DMS53 treated with DMSO at 0.1 percent for 48 hours (cell line): ENCODE measurements around the gene PSMD1.
"Not testable (repeated sequence)": the region's sequence is repeated elsewhere in the genome, so short reads cannot be mapped to it uniquely, and the experiment has no call there.

Source experiments
- DNase-seq: peaks from one replicate; lab custom pipeline; 2025; ENCODE audit not compliant: unreplicated experiment; lab: John Stamatoyannopoulos, UW

PSMD1 gene

DNA sequence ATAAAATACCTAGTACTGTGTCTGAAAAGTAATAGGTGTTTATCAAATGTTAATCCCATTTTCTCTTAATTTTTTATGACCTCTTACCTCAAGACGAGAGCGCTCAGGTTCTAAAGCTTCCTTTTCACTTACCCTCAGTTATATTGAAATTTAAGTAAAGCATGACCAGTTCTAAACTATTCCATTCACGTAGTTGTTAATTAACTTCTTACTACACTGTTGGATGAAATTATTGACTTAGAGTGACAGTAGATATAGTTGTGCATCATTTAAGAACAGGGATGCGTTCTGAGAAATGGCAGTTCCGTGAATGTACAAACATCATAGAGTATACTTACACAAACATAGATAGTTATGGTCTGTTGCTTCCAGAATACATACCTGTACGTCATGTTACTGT, 88.2 kb downstream of the PSMD1 start:
- peak; percentile 63 for DNase-seq

DNA sequence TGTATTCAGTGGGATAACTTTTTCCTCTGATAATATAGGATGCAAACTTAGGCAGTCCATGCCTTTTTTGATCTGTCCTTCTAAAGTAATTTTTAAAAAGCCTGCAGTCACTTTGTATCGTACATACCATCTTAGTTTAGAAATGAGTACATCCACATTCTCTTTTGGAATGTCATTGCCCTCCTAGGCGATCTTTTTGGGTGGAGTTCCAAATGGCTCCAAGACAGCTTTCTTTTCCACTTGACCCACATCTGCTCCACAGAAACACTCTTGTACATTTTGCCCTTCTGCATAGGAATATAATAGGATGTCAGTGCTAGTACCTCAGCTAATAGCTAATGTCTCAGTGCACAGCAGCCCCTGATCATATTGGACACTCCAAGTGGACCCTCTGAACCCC, 90.0 kb downstream of the PSMD1 start:
- DNase-seq: no peak

DNA sequence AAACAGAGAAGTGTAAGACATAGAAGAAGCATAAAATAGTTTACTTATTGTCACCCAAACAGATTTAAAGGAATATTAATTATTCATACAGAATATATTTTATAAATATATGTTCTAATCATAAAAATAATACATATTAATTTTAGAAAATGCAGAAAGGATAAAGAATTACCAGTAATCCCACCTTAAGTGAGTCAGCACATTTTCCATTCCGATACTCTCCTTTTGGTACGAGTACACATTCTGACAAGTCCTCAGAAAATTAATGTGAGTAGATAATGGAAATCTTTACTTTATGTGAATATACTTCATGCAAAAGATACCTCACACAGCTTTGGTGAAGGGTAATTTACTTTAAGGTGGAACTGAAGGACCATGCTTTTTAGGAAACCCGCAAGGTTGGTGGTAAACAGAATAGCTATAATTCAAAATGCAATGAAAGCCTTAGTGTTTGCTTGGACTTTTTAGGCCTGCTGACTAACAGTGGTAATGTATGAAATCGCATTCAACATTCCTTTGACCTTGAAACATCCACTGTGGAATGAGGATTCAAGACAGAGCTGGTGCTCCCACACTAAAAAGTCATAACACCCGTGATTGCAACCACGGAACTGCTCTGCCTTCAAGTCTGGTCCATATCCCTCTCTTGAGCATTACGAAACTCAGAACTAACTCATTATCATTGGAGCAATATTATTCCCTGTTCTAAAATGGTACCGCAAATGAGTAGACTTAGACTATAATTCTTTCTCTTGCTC, 96.3 kb downstream of the PSMD1 start:
- no peak for DNase-seq

DNA sequence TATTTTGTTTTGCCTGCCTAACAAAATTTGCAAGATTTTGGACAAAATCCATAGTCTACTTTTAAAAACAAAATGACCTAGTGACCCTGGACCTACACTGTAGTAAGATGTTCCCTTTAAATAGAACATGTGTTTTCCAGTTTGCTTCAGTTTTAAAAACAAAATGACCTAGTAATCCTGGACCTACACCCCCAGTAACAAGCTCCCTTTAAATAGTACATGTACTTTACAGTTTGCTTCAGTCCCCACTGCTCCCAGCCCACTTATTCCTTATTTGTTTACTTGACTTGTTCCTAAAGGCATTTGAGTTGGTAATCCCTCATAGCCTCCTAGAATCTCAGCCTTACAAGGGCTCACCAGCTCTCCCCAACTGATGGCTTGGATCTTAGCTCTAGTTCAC, 102.6 kb downstream of the PSMD1 start:
- no peak for DNase-seq

DNA sequence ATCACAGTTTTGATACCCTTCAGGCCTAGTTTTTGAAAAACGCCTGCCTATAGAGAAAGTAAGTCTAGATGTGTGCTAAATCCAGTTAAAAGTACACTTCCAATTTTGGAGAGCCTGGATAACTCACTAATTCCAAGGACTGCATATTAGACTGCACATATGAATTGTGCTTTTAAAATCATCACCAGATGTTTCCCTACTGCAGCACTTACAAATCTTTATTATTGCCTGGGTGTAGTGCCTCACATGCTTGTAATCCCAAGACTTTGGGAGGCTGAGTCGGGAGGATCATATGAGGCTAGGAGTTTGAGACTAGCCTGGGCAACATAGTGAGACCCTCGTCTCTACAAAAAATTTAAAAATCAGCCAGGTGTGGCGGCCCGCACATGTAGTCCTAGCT, 104.0 kb downstream of the PSMD1 start:
- DNase-seq: no peak

DNA sequence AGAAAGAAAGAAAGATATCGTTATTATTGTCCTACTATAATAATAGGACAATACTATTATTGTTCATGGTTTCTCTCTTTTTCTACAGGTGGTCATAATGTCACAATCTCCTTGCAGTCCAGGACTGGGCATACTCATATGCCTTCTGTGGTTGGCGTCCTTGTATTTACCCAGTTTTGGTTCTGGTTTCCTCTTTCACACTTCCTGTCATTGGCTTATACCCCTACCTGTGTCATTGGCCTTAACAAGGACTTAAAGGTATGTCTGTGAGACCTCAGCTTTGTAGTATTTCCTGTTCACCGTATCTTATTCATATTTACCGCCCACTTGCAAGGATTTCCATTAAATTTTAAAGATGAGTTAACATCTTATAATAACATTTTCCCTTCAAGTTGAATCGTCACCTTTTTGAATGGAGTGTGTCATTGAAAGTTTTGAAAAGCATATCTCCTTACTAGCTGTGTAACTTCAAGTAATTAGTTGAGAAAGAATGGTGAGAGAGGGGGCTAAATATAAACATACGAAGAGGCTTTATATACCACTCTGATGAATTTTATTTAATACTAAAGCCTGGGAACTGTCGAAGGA, 104.7 kb downstream of the PSMD1 start:
- DNase-seq: no peak

DNA sequence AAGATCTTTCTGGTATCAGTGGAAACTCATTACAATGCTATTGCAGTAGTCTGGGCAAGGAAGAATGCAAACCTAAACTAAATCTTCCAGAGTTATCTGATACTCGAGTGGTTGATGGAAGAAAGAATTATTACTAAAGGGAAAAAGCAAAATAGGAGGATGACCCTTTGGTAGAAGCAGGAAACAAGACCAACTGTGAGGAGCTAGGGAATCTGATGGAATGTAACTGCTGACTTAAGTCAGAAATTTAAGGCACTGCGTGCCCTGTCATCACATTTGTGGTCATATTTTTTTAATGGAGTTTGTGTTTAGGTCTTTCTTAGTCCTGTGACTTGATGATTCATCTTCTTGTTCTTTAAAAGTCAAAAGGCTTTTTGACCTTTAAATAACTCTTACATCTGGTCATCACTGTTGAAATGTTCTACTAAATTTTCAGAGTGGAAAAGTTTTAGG, 105.2 kb downstream of the PSMD1 start:
- no peak for DNase-seq

DNA sequence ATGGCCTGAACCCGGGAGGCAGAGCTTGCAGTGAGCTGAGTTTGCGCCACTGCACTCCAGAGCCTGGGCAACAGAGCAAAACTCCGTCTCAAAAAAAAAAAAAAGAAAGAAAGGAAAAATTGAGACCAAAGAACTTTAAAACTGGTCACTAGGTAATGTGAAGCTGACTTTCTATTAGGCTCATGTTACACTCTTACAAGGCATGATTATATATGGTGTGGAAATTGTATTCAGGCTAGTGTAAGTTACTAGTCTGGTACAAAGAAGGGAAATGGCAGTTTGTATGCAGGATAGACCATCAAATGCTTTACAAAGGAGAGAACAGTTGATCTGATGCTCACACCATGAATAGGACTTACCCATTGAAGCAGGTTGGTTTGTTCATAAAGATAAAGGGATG, 106.3 kb downstream of the PSMD1 start:
- DNase-seq: no peak

DNA sequence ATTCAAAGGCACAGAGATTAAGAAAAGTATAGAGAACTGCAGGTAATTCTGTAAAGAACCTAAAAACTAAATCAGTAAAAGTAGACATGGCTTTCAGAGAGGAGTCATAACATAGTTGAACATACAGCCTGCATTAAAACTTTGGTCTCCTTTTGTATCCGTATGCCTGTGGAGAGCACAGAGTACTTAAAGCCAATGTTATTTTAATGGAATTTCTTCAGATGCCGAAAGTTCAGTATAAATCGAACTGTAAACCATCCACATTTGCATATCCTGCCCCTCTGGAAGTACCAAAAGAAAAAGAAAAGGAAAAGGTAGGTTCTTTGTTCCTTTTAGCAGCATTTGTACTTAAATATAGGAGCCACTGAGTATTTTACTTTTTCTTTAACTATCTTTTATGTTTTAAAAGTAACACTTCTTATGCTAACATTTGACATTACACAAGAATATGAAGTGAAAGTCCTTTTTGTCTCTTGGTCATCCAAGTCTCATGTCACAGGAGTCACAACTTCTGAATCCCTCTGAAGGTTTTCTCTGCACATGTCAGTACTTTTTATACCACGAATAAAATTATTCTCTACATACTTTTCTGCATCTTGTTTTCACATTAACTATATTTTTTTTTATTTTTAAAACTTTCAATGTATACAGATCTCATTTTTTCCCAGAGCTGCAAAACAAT, 106.9 kb downstream of the PSMD1 start:
- no peak for DNase-seq

DNA sequence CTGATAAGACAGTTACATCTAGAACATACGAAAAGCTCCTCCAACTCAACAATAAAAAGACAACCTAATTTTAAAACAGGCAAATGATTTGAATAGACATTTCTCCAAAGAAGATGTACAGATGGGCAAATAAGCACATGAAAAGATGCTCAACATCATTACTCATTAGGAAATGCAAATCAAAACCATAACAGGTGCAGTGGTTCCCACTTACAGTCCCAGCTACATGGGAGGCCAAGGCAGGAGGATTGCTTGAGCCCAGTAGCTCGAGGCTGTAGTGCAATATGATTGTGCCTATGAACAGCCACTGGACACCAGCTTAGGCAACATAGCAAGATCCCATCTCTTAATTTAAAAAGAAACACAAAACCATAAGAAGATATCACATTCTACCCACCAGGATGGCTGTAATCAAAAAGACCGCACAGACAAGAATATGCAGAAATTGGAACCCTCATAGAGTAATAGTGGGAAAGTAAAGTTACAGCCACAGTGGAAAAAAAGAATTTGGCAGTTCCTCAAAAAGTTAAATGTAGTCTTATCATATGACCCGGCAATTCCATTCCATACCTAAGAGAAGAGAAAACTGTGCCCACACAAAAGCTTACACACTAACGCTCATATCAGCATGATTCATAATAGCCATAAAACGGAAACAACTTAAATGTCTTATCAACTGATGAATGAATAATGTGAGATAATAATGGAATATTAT, 111.2 kb downstream of the PSMD1 start:
- DNase-seq: no peak

DNA sequence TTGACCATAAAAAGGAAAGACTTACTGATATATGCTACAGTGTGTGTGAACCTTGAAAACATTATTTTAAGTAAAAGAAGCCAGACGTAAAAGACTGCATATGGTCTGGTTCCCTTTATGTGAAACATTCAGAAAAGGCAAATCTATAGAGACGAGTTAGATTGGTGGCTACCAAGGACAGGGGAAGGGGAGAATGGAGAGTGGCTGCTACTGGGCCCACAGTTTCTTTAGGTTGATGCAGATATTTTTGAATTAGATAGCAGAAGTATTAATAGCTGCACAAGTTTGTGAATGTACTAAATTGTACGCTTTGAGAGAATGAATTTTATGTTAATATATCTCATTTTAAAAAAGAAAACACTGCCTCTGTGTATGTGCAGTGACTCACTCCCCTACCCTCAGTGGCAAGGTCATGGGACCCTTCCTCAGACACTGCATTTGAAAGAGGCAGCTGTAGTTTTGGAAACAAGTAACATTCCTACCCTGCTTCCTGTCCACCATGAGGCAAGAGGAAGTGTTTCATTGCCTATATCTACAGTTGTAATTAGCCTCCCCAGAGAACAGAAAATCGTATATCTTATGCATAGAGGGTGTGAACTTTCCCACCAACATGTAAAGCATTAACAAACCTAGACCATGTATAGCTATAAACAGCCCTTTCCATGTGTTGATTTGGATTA, 111.9 kb downstream of the PSMD1 start:
- no peak for DNase-seq

DNA sequence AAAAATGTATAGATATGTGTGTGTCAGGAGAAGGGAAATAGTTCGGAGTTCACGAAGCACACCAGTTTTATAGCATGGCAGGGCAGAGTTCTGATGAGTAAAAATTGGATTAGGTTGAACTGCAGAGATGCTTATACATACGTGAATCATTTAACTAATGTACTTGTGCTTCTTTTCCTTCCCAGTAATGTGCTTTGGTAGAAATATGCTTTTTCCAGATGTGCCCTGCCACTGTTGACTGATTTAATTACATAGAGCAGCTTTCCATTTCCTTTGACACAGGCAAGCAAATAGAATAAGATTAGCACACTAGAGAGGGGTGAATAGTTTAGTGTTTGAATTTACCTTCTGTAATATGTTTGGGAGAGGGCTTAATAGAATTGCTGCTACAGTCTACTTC, 112.8 kb downstream of the PSMD1 start:
- no peak for DNase-seq

DNA sequence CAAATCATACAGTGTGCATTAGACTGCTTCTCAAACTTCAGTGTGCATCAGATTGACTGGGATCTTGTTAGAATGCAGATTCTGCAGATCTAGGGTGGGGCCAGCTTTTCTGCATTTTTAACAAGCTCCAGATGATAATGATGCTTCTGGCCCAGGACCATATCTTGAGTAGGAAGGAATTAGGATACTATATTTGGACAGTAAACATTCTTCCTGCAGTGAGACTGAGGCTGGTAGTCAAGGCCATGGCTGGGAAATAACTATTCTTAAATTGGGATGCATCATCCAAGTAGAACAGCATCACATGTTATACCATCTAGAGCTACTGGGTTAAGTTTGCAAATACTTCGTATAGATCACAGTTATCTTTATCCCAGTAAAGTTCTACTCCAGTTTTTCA, 113.4 kb downstream of the PSMD1 start:
- no peak for DNase-seq

DNA sequence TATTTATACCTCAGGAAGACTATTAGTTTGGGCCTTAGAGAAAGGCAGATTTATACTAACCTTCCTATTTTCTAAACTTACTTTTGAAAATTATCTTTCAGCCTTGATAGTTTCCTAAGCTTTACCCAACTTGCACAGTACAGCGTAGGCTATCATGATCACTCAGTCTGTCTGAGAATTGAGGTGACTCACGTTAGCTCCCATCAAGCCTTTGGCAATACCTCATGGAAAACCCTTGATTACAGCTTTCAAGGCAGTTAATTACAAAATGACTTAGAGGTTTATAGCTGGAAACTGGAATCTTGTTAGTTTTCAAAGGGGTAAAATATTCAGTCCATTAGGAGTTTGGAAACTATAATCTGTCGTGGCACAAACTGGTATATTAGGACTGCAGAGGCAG, 115.4 kb downstream of the PSMD1 start:
- DNase-seq: no peak

DNA sequence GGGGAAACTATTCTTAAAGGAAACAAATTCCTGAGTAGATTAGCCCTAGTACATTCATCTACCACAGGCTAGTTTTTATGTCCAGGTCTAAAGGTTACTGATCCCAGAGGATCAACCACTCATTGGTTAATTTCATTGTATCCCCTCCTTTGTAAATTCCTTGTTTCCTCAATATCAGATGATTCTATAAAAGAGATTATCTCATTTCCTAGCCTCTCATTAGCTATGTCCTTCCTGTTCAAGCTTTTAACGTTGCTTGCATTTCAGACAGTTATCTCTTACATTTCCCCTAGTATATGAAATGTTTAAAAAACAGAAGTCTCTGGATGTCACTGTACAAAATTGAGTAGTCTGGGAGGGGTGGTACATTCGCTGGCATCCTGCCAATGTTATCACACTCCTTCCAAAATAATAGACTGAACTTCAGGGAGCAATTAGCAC, 117.6 kb downstream of the PSMD1 start:
- no peak for DNase-seq

DNA sequence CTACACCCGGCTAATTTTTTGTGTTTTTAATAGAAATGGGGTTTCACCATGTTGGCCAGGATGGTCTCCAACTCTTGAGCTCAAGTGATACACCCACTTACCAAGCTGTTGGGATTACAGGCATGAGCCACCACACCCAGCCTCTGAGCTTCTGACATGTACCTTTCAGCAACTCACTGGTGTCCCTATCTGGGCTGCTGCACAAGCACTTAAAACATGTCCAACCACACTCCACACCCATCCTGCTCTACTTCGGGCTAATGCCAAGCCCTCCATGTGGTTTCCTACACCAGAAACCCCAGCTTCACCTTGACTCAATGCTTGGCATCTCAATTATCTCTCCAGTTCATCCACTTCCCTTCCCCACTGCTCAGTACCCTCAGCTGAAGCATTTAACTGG, 119.4 kb downstream of the PSMD1 start:
- no peak for DNase-seq

DNA sequence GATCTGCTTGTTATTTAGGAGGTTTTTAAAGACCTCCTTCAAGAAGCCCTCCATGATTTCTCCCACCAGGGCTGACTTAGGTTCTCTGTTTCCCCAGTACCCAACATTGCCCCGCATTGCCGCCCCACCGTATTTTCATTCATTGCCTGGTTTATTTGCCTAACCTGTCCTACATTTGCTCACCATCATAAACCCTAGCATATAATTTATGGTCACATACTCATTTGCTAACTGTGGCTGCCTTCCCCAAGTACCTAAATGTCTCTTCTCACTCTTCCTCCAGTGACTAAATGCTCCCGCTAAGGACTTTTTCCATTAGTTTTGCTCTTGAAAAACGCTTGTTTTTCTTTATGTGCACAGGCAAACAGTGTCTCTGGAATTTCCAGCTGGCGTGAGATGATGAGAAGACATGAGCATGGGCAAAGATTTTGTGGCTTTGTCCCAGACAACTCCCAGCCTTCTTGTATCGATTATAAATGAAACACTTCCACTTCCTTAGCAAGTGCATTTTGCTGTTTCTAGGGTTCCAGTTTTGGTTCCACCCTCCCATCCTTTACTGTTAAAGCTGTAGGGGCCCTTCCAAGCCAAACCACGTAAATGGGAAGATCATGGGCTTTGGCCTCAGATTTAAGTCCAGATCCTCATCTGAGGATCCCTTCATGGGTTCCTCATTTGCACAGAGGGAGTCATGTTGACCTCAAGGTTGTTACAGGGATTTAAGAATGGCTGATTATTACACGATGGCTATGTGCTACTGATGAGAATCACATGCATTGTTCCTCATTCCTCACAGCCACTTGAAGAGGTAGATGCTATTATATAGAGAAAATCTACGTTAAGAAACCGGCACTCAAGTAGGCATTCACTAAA, 120.7 kb downstream of the PSMD1 start:
- no peak for DNase-seq

DNA sequence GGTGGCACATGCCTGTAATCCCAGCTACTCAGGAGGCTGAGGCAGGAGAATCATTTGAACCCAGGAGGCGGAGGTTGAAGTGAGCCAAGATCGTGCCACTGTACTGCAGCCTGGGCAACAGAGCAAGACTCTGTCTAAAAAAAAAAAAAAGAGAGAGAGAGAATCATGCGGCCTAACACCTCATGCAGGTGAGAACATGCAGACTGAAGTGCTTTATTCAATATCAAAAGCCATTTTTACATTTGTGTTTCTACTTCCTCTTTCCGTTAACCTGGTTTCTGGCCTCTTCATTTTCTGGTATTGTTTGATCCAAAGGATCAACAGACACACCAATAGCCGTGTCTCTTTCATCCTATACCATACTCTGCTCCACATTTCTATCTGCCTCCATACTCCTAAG, 122.1 kb downstream of the PSMD1 start:
- DNase-seq: not testable (repeated sequence)

DNA sequence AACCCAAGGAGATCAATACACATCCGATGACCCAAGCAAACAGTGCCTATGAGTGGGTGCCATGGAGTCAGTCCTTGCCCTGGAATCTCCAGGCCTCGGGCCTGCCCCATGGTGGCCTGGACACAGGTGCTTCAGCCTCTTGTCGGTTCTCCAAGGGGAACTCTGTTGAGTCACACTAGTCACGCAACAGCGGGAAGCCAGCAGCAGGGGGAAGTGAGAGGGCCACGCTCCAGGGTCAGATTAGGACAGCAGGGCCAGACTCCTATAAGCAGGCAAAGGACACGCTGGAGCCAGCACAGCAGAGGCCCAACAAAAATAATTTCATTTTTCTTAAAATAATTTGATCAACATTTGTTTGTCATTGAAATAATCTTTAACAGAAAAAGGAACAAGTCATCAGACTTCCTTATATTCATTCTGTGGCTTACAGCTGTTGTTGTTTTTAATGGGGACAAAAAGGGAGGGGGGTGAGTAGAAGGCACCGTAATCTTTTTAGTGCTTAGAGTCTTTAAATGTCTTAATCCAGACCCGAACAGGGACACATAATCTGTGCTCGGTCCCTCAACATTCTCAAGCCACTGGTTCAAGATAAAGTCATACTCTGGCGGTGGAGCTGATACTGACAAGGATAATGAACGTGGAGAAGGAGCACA, 125.3 kb downstream of the PSMD1 start:
- DNase-seq: peak; percentile 72

DNA sequence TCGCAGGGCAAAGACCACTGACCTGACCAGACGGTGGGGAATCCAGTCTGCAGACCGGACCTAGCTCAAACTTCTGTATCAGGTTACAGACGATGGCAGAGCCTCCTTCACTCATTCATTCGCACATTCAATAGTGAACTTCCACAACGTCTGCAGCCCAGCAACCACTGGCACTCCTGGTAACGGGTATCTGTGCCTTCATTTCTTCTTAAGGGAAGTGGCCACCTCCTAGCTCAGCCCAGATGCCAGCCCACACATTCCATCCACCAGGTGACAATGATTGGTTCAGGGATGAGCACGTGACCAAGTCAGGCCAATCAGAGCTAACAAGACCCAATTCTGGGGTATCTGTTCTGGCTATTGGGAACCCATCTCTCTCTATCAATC, 125.8 kb downstream of the PSMD1 start:
- no peak for DNase-seq
